Loucy (cell line): ENCODE measurements around the gene CD8A.

Experiments
- CTCF ChIP-seq: fragments of 200-600 bp; sonication (generic); conservative IDR thresholded peaks from 2 replicates; pipeline ENCODE4 v1.5.1; 2014; ENCODE audit warnings: mild to moderate bottlenecking, antibody characterized with exemption, low read length
- EZH2phosphoT487 ChIP-seq: fragments of 200-600 bp; IDR thresholded peaks from 2 replicates; pipeline ENCODE4 v1.6.1; 2018; ENCODE audit warnings: antibody characterized with exemption, mild to moderate bottlenecking, moderate library complexity, borderline replicate concordance

- TF ChIP-seq CTCF: no peak
- no peak for TF ChIP-seq EZH2phosphoT487
Observed at GRCh38 chr2:86776532-86776931, 14.2 kb downstream of the CD8A start.
